ENCODE measurements around the gene OIP5. TPM values are rescaled to one million over a fixed set of nuclear protein-coding genes. Genes with fewer than 3 reads are reported as not detected.

The OIP5 gene
- total RNA-seq, 1 donor: 0.72 TPM

DNA sequence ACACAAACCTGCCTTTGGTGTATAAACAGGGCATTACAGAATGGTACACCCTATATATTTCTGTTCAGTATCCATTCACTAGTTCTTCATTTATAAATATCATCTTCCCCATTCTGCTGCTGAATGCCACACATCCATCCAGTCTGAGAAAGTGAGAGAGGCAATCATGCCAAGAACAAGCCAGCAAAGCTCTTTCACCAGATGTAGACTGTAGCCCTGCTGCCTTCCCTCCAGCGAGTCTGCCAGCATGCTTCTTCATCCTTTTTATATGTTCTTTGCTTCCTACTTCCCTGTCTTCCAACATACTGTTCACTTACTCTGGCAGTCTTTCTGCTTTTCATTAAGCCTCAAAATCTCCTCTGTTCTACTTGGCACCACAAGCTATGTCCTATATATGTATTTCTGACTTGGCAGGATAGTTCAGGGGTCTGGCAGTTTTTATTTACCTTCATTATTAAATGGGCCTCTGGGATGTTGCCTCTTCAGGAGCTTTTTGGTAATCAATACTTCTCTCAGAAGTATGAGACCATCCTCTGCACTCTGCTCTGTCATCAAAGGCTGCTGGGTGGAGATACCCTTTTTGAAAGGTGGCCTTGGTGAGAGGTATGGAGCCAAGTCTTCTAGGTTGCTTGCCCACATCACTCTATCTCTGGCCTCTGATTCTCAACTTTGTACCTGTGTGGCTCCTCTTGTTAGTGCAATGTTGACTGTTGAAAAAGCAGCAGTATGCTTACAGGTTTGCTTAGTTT is 52.7 kb downstream of the OIP5 start:
- Histone ChIP-seq H4K20me1 (ENCODE audit: insufficient read depth, low read length) (no peaks in the 10 kb centered on the region), H3K36me3 (ENCODE audit: insufficient read depth, low read length) (peaks cover 4% of the 10 kb centered on the region), H3K9me3 (ENCODE audit: low read depth, low read length) (no peaks in the 10 kb centered on the region), H2AFZ (ENCODE audit: low read length) (no peak overlapping the region), H3K27me3 (ENCODE audit: insufficient read depth, low read length) (no peaks in the 10 kb centered on the region), H3K4me1 (ENCODE audit: insufficient read depth, low read length) (peaks cover 18% of the 10 kb centered on the region), H3K79me2 (ENCODE audit: insufficient read depth, low read length) (peaks cover 9% of the 10 kb centered on the region), H3K4me2 (ENCODE audit: insufficient read depth, low read length) (no peak overlapping the region), H3K27ac (ENCODE audit: low read depth, low read length) (no peak overlapping the region), H3K4me3 (ENCODE audit: insufficient read depth, low read length) (no peak overlapping the region)
- TF ChIP-seq, protein P1, sequence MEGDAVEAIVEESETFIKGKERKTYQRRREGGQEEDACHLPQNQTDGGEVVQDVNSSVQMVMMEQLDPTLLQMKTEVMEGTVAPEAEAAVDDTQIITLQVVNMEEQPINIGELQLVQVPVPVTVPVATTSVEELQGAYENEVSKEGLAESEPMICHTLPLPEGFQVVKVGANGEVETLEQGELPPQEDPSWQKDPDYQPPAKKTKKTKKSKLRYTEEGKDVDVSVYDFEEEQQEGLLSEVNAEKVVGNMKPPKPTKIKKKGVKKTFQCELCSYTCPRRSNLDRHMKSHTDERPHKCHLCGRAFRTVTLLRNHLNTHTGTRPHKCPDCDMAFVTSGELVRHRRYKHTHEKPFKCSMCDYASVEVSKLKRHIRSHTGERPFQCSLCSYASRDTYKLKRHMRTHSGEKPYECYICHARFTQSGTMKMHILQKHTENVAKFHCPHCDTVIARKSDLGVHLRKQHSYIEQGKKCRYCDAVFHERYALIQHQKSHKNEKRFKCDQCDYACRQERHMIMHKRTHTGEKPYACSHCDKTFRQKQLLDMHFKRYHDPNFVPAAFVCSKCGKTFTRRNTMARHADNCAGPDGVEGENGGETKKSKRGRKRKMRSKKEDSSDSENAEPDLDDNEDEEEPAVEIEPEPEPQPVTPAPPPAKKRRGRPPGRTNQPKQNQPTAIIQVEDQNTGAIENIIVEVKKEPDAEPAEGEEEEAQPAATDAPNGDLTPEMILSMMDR (IDR thresholded peaks at IDR 0.05; ENCODE audit: extremely low read depth, low read depth, low read length): no peak
- DNase-seq (ENCODE audit: insufficient read length, low spot score, missing footprints): no peak

DNA sequence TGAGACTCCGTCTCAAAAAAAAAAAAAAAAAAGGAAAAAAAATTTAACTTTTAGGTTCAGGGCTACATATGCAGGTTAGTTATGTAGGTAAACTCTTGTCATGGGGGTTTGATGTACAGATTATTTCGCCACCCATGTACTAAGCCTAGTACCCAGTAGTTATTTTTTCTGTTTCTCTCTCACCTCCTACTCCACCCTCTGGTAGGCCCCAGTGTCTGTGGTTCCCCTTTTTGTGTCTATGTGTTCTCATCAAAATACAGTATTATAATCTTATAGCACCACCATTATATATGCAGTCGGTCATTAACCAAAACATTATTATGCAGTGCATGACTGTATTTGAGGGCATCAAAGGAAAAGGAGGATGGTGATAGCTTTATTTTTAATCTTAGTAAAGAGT is 54.1 kb downstream of the OIP5 start:
- peaks cover 14% of the 10 kb centered on the region for H3K4me1 ChIP-seq (ENCODE audit: insufficient read depth, low read length)
- no peaks in the 10 kb centered on the region for H4K20me1 ChIP-seq (ENCODE audit: insufficient read depth, low read length)
- H3K36me3 ChIP-seq (ENCODE audit: insufficient read depth, low read length): peaks cover 8% of the 10 kb centered on the region
- TF ChIP-seq, protein P1 (IDR thresholded peaks at IDR 0.05; ENCODE audit: extremely low read depth, low read depth, low read length): no peak
- H3K4me2 ChIP-seq (ENCODE audit: insufficient read depth, low read length): no peak overlapping the region
- no peak overlapping the region for H2AFZ ChIP-seq (ENCODE audit: low read length)
- DNase-seq (ENCODE audit: insufficient read length, low spot score, missing footprints): no peak
- no peak overlapping the region for H3K4me3 ChIP-seq (ENCODE audit: insufficient read depth, low read length)
- H3K9me3 ChIP-seq (ENCODE audit: low read depth, low read length): no peaks in the 10 kb centered on the region
- no peaks in the 10 kb centered on the region for H3K27me3 ChIP-seq (ENCODE audit: insufficient read depth, low read length)
- H3K27ac ChIP-seq (ENCODE audit: low read depth, low read length): no peak overlapping the region
- no peaks in the 10 kb centered on the region for H3K79me2 ChIP-seq (ENCODE audit: insufficient read depth, low read length)

DNA sequence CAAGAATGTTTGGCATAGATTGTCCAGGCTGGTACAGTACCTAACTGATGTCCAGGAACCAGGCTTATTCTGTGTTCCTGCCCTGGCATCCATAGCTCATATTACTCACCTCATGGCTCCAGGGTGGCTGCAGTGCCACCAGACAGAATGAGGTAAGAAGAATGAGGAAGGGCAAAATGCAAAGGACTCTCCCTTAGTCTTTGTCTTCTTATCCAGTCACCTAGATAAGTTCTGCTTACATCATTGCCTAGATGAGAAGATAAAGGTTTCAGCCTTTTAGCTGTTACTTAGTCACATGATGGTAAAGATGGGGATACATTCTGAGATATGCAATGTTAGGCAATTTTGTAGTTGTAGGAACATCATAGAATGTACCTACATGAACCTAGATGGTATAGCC is 55.6 kb downstream of the OIP5 start:
- H3K4me3 ChIP-seq (ENCODE audit: insufficient read depth, low read length): no peak overlapping the region
- H3K27ac ChIP-seq (ENCODE audit: low read depth, low read length): no peak overlapping the region
- no peak overlapping the region for H2AFZ ChIP-seq (ENCODE audit: low read length)
- peaks cover 10% of the 10 kb centered on the region for H3K4me1 ChIP-seq (ENCODE audit: insufficient read depth, low read length)
- no peaks in the 10 kb centered on the region for H3K79me2 ChIP-seq (ENCODE audit: insufficient read depth, low read length)
- peaks cover 14% of the 10 kb centered on the region for H3K36me3 ChIP-seq (ENCODE audit: insufficient read depth, low read length)
- TF ChIP-seq, protein P1 (IDR thresholded peaks at IDR 0.05; ENCODE audit: extremely low read depth, low read depth, low read length): no peak
- no peak overlapping the region for H3K4me2 ChIP-seq (ENCODE audit: insufficient read depth, low read length)
- H3K27me3 ChIP-seq (ENCODE audit: insufficient read depth, low read length): no peaks in the 10 kb centered on the region
- H3K9me3 ChIP-seq (ENCODE audit: low read depth, low read length): no peaks in the 10 kb centered on the region
- peak; percentile 14 for DNase-seq (ENCODE audit: insufficient read length, low spot score, missing footprints)
- H4K20me1 ChIP-seq (ENCODE audit: insufficient read depth, low read length): no peaks in the 10 kb centered on the region

DNA sequence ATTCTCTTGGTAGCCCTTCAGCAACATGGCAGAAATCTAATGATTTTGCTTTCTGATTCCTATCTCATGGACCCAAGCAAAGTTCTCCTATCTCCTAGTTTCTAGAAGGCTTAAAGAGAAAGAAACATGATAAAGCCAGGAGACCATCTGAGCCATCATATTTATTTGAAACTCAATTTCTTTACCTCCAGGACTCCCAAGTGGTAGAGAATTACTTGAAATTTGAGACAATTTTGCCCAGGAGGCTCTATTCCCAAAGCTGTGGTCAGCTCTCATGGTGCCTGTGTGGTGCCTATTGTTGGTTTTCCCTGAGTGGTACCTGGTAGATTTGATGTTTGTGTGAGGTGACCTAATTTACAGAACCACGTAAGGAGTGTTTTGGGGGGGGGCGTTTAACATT is 62.5 kb downstream of the OIP5 start:
- Histone ChIP-seq H4K20me1 (ENCODE audit: insufficient read depth, low read length) (no peaks in the 10 kb centered on the region), H3K36me3 (ENCODE audit: insufficient read depth, low read length) (peaks cover 25% of the 10 kb centered on the region), H3K27ac (ENCODE audit: low read depth, low read length) (no peak overlapping the region), H3K27me3 (ENCODE audit: insufficient read depth, low read length) (no peaks in the 10 kb centered on the region), H2AFZ (ENCODE audit: low read length) (no peak overlapping the region), H3K79me2 (ENCODE audit: insufficient read depth, low read length) (no peaks in the 10 kb centered on the region), H3K9me3 (ENCODE audit: low read depth, low read length) (no peaks in the 10 kb centered on the region), H3K4me1 (ENCODE audit: insufficient read depth, low read length) (no peaks in the 10 kb centered on the region), H3K4me3 (ENCODE audit: insufficient read depth, low read length) (no peak overlapping the region), H3K4me2 (ENCODE audit: insufficient read depth, low read length) (no peak overlapping the region)
- TF ChIP-seq, protein P1 (IDR thresholded peaks at IDR 0.05; ENCODE audit: extremely low read depth, low read depth, low read length): no peak
- no peak for DNase-seq (ENCODE audit: insufficient read length, low spot score, missing footprints)
